ENCODE data around the gene LRP1B.

Gene LRP1B

GRCh38 chr2:140808211-140808610 is 1322.6 kb downstream of the LRP1B start:
- no peak for DNase-seq (ENCODE audit: low spot score)

- no peak for DNase-seq (ENCODE audit: low spot score)
Observed at GRCh38 chr2:140804700-140805260, 1326.0 kb downstream of the LRP1B start.

DNA sequence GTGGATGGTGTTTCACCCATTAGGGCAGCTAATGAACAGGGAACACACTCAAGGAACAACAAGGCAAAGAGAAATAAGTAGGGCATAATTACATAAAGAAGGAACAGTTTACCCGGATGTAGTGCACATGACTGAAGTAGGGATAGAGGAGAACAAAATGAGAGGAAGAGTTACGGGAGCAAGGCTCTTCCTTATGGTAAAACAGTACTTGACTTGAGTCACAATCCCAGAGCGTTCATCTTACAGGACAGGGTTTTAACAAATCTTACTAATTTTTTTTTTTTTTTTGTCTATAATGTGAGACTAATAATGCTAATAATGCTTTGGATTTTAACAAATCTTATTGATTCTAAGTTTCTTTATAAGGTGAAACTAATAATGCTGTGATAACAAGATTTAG is 1329.5 kb downstream of the LRP1B start:
- DNase-seq (ENCODE audit: low spot score) = no peak

GRCh38 chr2:140797718-140798117 is 1333.1 kb downstream of the LRP1B start:
- no peak for DNase-seq (ENCODE audit: low spot score)

- DNase-seq (ENCODE audit: low spot score) = no peak
Observed at GRCh38 chr2:140791802-140792201, 1339.0 kb downstream of the LRP1B start.

GRCh38 chr2:140786585-140786984 is 1344.2 kb downstream of the LRP1B start:
- no peak for DNase-seq (ENCODE audit: low spot score)

GRCh38 chr2:140775411-140775810 is 1355.4 kb downstream of the LRP1B start:
- no peak for DNase-seq (ENCODE audit: low spot score)

DNA sequence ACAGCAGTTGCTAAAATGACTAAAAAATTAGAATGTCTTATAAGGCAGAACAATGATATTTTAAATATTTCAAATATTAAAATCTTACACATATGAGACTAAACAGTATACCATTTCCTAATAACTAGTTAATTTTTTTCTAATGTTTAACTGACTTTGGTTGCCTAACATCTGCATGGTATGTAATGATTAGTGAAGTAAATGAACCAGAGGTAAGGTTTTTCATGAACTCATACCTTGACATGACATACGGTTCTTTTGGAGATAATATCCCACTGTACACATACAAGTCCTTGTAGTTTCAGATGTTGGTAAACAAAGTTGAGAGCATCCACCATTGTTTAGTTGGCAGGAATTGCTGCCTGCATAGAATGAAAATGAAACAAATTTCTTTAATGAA is 1360.2 kb downstream of the LRP1B start:
- DNase-seq (ENCODE audit: low spot score) = no peak

- DNase-seq (ENCODE audit: low spot score) = no peak
Observed at GRCh38 chr2:140761807-140762206, 1369.0 kb downstream of the LRP1B start.

- DNase-seq (ENCODE audit: low spot score) = no peak
Observed at GRCh38 chr2:140759426-140760156, 1371.2 kb downstream of the LRP1B start.

DNA sequence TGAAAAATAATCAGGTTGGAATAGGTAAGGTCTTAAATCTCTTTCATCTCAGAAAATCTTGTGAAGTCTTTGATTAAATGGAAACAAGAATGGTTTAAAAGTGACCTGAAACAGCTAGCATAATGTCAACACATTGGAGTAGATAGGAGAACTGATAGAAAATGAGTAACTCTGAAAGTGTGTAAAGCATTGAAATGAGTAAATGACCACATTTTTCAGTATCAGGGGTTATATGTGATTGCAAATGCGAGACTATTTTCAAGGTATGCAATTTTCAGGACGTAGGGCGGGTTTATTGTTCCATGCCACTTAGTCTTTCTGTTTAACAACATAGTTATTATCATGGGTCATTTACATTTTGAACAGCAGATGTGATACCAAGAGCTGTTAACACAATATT is 1383.2 kb downstream of the LRP1B start:
- DNase-seq (ENCODE audit: low spot score) = no peak

- DNase-seq (ENCODE audit: low spot score) = no peak
Observed at GRCh38 chr2:140747090-140747489, 1383.7 kb downstream of the LRP1B start.

DNA sequence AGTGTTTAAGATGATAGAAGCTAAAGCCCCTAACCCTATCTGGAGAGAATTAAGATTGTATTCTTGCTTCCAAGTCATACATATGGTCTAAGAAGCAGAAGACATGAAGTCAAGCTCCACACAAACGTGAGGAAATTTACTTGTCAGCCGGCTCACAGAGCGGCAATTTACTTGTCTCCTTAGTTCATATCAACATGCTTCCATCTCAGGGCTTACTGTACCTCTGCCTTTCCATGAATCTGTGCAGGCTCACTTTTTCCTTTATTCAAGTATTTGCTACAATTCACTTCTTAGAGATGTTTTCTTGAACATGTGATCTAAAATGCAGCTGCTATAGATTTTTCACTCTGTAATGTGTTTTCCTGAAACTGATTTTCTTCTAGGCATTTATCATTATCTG is 1386.4 kb downstream of the LRP1B start:
- DNase-seq (ENCODE audit: low spot score) = no peak

DNA sequence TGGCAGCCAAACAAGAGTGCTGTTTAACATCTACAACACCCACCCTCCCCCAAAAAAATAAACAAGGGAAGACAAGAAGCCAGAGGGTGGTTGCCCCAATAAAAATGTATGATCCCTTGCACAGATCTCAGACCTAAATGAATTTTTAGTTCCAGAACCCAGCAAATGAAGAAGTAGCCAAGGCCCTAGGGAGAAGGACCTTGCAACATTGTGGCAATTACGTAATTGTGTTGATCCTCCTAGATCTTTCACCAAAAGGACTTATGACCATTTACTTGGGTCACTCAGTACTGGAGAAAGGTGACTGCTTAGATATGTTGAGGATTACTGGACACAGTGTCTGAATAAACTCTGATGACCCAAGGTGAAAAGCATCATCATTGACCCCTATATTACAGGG is 1393.8 kb downstream of the LRP1B start:
- DNase-seq (ENCODE audit: low spot score) = no peak

- no peak for DNase-seq (ENCODE audit: low spot score)
Observed at GRCh38 chr2:140734992-140735391, 1395.8 kb downstream of the LRP1B start.

GRCh38 chr2:140718999-140719398 is 1411.8 kb downstream of the LRP1B start:
- DNase-seq (ENCODE audit: low spot score) = no peak

DNA sequence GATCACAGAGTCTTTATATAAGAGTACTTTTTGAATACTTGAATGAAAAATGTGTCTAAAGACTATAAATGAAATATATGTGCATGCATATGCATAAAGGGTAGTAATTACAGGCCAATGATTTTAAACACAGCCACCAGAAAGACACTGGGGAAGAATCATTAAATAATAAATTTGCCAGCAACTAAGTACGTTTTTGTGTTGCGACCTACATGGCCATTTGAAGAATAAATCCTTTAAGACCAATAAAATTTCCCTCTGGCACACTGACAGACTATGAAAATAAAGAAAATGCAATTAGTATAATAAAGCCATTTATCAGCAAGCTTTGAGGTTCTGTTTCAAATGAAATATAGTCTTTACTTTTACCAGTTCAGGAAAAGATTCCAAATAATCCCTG is 1413.3 kb downstream of the LRP1B start:
- no peak for DNase-seq (ENCODE audit: low spot score)

DNA sequence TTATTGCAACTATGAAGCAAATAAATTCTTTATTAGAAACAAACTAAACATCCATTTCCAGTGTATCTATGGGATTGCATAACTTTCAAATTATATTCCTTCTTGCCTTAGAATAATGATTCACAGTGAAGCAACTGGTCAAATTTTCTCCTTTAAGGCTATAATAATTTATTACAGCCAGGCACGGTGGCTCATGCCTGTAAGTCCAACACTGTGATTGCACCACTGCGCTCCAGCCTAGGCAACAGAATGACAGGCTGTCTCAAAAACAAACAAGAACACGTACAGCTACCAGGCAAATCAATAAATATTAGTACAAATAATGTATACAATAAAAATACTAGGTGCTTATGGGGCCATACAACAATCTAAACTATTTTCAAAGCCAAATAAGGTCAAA is 1416.2 kb downstream of the LRP1B start:
- DNase-seq (ENCODE audit: low spot score) = no peak

DNA sequence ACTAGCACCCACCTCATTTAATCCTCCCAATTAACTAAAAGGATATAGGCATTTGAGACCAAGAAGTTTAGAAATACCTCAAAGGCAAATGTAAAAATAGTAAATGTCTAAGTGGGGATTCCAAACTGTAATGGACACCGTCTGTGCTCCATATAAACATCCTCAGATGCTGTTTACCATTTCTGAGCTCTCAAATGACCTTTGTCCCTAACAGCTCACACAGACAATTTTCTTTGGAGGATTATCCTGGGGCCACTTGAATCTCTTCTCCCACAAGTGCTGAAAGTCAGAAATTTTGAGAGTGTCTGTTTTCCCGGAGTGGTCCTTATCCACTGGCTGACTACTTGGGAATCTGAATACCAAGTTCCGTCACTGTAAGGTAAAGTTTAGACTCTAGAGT is 1418.9 kb downstream of the LRP1B start:
- DNase-seq (ENCODE audit: low spot score) = no peak

GRCh38 chr2:140701726-140702125 is 1429.1 kb downstream of the LRP1B start:
- no peak for DNase-seq (ENCODE audit: low spot score)

GRCh38 chr2:140698636-140699035 is 1432.2 kb downstream of the LRP1B start:
- no peak for DNase-seq (ENCODE audit: low spot score)

DNA sequence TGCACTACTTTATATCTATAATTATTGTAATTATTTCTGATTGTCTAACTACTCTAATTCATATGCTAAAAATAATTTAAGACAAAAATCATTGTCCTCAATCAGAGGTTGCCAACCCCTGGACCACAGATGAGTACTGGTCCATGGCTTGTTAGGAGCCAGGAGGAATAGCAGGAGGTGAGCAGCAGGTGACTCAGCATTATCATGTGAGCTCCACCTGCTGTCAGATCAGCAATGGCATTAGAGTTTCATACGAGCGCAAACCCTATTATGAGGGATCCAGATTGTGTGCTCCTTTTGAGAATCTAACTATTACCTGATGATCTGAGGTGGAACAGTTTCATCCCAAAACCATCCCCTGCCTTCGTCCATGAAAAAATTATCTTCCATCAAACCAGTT is 1434.4 kb downstream of the LRP1B start:
- DNase-seq (ENCODE audit: low spot score) = no peak

DNA sequence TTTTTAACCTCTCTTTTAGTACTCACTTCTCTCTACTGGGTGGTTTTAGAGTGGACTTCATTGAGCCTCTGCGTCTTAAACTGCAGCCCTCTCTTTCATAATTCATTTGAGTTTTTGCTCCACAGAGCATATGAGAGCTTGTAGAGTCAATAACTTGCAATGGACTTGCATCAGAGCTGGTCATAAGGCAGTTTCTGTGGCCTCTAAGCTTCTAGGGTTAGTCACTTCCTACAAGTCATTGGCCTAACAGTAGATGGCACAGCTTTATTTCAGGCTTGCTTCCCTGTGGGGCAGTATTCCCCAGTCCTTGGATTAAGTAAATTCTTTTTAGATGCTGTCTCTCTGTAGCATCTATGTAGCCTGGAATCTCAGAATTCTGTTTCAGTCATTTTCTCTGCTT is 1435.7 kb downstream of the LRP1B start:
- no peak for DNase-seq (ENCODE audit: low spot score)

DNA sequence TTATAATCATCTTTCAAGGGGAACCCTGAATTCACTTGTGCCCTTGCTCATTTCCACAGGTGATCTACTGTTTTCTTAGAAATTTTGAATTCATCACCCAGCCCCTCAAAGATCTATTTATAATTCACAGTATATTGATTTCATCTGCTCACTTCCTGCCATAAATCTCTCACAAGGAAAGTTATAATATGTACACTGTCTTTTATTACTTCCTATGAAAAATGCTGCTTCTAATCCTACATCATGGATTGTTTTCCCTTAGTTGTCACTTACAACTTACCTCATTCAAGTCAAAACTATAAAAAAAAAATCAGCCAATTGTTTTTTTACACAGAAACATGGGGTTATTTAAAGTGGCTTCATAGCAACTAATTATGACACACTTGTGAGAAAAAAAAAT is 1443.0 kb downstream of the LRP1B start:
- DNase-seq (ENCODE audit: low spot score) = no peak

Measured in CD4-positive, alpha-beta T cell treated with Interleukin-2 at 100 ng/mL for 4 hours (primary cell).